Body of pancreas (tissue), 4 donors: ENCODE data around the gene TST. TPM values are rescaled to one million over a fixed set of nuclear protein-coding genes. Genes with fewer than 3 reads are reported as not detected.

Experiments
- ATAC-seq: fragments of 150-250 bp; one replicate; pipeline ENCODE4 v1.9.1; 2016
- DNase-seq, 4 donors: peaks; one replicate each; pipeline ENCODE4 v3.0.0-alpha.2; 2019
- H3K27ac ChIP-seq, 4 donors: fragments of 200-600 bp; sonication (generic); 1 replicate in 3 of 4; 2 replicates in 1 of 4; pipeline versions ENCODE4 v1.5.1 to v1.6.1; 2016 to 2019; ENCODE audit warnings: mild to moderate bottlenecking in 1 of 4, mixed read lengths in 1 of 4, moderate library complexity in 1 of 4
- H3K27me3 ChIP-seq, 2 donors: fragments of 200-600 bp; sonication (generic); one replicate each; pipeline ENCODE4 v1.6.0; 2016; ENCODE audit warnings: mild to moderate bottlenecking in 1 of 2
- H3K36me3 ChIP-seq, 2 donors: fragments of 200-600 bp; sonication (generic); replicated peaks in 1 of 2; 2 replicates each; pipeline ENCODE4 v1.5.1; 2016; ENCODE audit warnings: low read depth in 2 of 2; ENCODE audit not compliant: insufficient read depth in 1 of 2
- H3K4me1 ChIP-seq: fragments of 200-600 bp; sonication (generic); one replicate; pipeline ENCODE4 v1.6.0; 2016
- H3K4me3 ChIP-seq, 2 donors: fragments of 200-600 bp; sonication (generic); 1 replicate in 1 of 2; 2 replicates in 1 of 2; pipeline ENCODE4 v1.5.1; 2016 to 2019
- H3K9me3 ChIP-seq, 3 donors: fragments of 200-600 bp; sonication (generic); 1 replicate in 2 of 3; 2 replicates in 1 of 3; pipeline ENCODE4 v1.5.1; 2016
- CTCF ChIP-seq, 7 experiments: fragments of 450-650 bp in 4 of 7; fragments of 200-600 bp in 3 of 7; sonication (generic) in 3 of 7; IDR thresholded peaks; one replicate each; pipeline ENCODE4 v1.5.1; 2016 to 2019; ENCODE audit warnings: antibody characterized with exemption in 7 of 7
- POLR2A ChIP-seq, 3 donors: fragments of 450-650 bp; IDR thresholded peaks; one replicate each; pipeline ENCODE4 v1.6.1; 2016; ENCODE audit warnings: antibody characterized with exemption in 3 of 3, mild to moderate bottlenecking in 2 of 3
- WGBS, 2 donors: methylation state at CpG; one replicate each; pipeline ENCODE4 v1.1.5; 2017; 5-methylcytosine and 5-hydroxymethylcytosine counted together
- intact Hi-C: fragments of 100-400 bp; cut with DNase I; formaldehyde crosslinking; loops from one replicate; pipeline ENCODE4 v1.15.1; 2023
- total RNA-seq, 2 donors: library from RNA; depleted of rRNA; stranded (reverse); fragments of >200 nt; gene quantifications; one replicate each; pipeline ENCODE4 v1.1.0, GENCODE V29; 2016

TST gene
- 10 to 100 TPM; 73.8 to 91.1 TPM for total RNA-seq

- H3K36me3 ChIP-seq: no peaks in the 10 kb centered on the region
- WGBS, 2 donors: 0 to 1% methylated on average over 34 to 51 of the region's 107 CpGs
- ATAC-seq (peak; percentile 91), DNase-seq (peak; percentile 85 to 88 (median 86))
- TF ChIP-seq CTCF (IDR thresholded peaks at IDR 0.05) (peak in 6 of 7 experiments; percentile 23 to 82 (median 33)), POLR2A (IDR thresholded peaks at IDR 0.05) (peak; percentile 73 to 79 (median 75))
- peak within 1 kb of the TSS; percentile 93 to 96 (median 94) for H3K27ac ChIP-seq
- no peaks in the 10 kb centered on the region for H3K9me3 ChIP-seq
- peak within 1 kb of the TSS; percentile 84 to 97 for H3K4me3 ChIP-seq
- intact Hi-C loops: no loop called here
- H3K27me3 ChIP-seq: no peaks in the 10 kb centered on the region
- peaks cover 80% of the 10 kb centered on the region for H3K4me1 ChIP-seq
Measured at GRCh38 chr22:37019309-37020191, at the start of gene TST, which contains the start of gene MPST. Gene TST, minus strand, starts transcription at chr22:37019447. Its CDS starts 715 bp downstream, at chr22:37018732. Gene MPST, plus strand, starts transcription at chr22:37019742. Its CDS starts 95 bp downstream, at chr22:37019837.

- H3K27me3 ChIP-seq: peaks cover 0 to 4% of the 10 kb centered on the region in 2 donors
- no peaks in the 10 kb centered on the region for H3K9me3 ChIP-seq
- TF ChIP-seq CTCF (IDR thresholded peaks at IDR 0.05): no peak
- intact Hi-C loops: no loop called here
- H3K4me1 ChIP-seq: no peaks in the 10 kb centered on the region
- no peak for ATAC-seq
- WGBS, 2 donors: 5% methylated on average over 36 of the region's 36 CpGs; no CpG with 5 or more reads in 1 of the 2 donors
- H3K36me3 ChIP-seq: no peaks in the 10 kb centered on the region
- H3K4me3 ChIP-seq: no peak overlapping the region
- DNase-seq: no peak
- no peak overlapping the region for H3K27ac ChIP-seq
Measured at GRCh38 chr22:37068859-37069258, 49.6 kb upstream of the TST start.

GRCh38 chr22:37067428-37067827 is 48.2 kb upstream of the TST start:
- H3K36me3 ChIP-seq: no peaks in the 10 kb centered on the region
- H3K9me3 ChIP-seq: no peaks in the 10 kb centered on the region
- no peak overlapping the region for H3K4me3 ChIP-seq
- ATAC-seq (no peak), DNase-seq (no peak)
- no peaks in the 10 kb centered on the region for H3K4me1 ChIP-seq
- WGBS, 2 donors: 69 to 77% methylated on average over 10 of the region's 10 CpGs
- intact Hi-C loops: no loop called here
- H3K27me3 ChIP-seq: peaks cover 0 to 4% of the 10 kb centered on the region in 2 donors
- TF ChIP-seq POLR2A (IDR thresholded peaks at IDR 0.05) (no peak), CTCF (IDR thresholded peaks at IDR 0.05) (no peak)
- no peak overlapping the region for H3K27ac ChIP-seq

- H3K9me3 ChIP-seq: no peaks in the 10 kb centered on the region
- H3K27me3 ChIP-seq: peaks cover 0 to 4% of the 10 kb centered on the region in 2 donors
- TF ChIP-seq POLR2A (IDR thresholded peaks at IDR 0.05) (no peak), CTCF (IDR thresholded peaks at IDR 0.05) (no peak)
- no peak for DNase-seq
- intact Hi-C loops: no loop called here
- no peaks in the 10 kb centered on the region for H3K36me3 ChIP-seq
- H3K4me3 ChIP-seq: no peak overlapping the region
- H3K4me1 ChIP-seq: no peaks in the 10 kb centered on the region
- H3K27ac ChIP-seq: no peak overlapping the region
- 73 to 90% methylated on average over 6 to 8 of the region's 9 CpGs for WGBS, 2 donors
- ATAC-seq: no peak
Measured at GRCh38 chr22:37065961-37066360, 46.7 kb upstream of the TST start.
